Mesothelial cell of epicardium (in vitro differentiated cells): ENCODE results near the gene PLEKHG5. TPM values are rescaled to one million over a fixed set of nuclear protein-coding genes. Genes with fewer than 3 reads are reported as not detected.

Experiments
- DNase-seq, 2 experiments: peaks; one replicate each; pipeline ENCODE4 v3.0.0; 2021; ENCODE audit warnings: low spot score in 2 of 2; ENCODE audit not compliant: unreplicated experiment in 2 of 2
- H3K27ac Mint-ChIP-seq: 2 replicates; pipeline ENCODE4 v1.8.0; 2021; ENCODE audit warnings: mixed read lengths
- H3K27me3 Mint-ChIP-seq: 2 replicates; pipeline ENCODE4 v1.8.0; 2021; ENCODE audit warnings: low read depth, mixed read lengths
- H3K36me3 Mint-ChIP-seq: 2 replicates; pipeline ENCODE4 v1.8.0; 2021; ENCODE audit warnings: mixed read lengths
- H3K4me1 Mint-ChIP-seq: 2 replicates; pipeline ENCODE4 v1.8.0; 2021; ENCODE audit warnings: mixed read lengths
- H3K4me3 Mint-ChIP-seq: 2 replicates; pipeline ENCODE4 v1.8.0; 2021; ENCODE audit warnings: mild to moderate bottlenecking, moderate library complexity, mixed read lengths
- H3K9me3 Mint-ChIP-seq: 2 replicates; pipeline ENCODE4 v1.8.0; 2021; ENCODE audit warnings: mixed read lengths
- CTCF ChIP-seq: fragments of 200-600 bp; sonication (generic); IDR thresholded peaks from one replicate; pipeline ENCODE4 v1.5.0; 2021; ENCODE audit warnings: antibody characterized with exemption; ENCODE audit not compliant: unreplicated experiment
- total RNA-seq: library from RNA; stranded (reverse); gene quantifications from 3 replicates; pipeline ENCODE4 v1.2.1, GENCODE V29; 2021

Gene PLEKHG5
- total RNA-seq, 1 donor from 2014 or later: 51.2 TPM

GRCh38 chr1:6531996-6532395 lies 40.5 kb upstream of the PLEKHG5 start:
- peaks cover 39% of the 10 kb centered on the region for H3K36me3 Mint-ChIP-seq
- H3K4me1 Mint-ChIP-seq: no peaks in the 10 kb centered on the region
- no peak overlapping the region for H3K4me3 Mint-ChIP-seq
- no peak overlapping the region for H3K27ac Mint-ChIP-seq
- DNase-seq: no peak
- H3K27me3 Mint-ChIP-seq: no peaks in the 10 kb centered on the region
- no peaks in the 10 kb centered on the region for H3K9me3 Mint-ChIP-seq
- TF ChIP-seq CTCF: no peak

- Mint-ChIP-seq H3K27ac (no peak overlapping the region), H3K4me1 (no peaks in the 10 kb centered on the region), H3K9me3 (no peaks in the 10 kb centered on the region), H3K4me3 (no peak overlapping the region), H3K36me3 (peaks cover 49% of the 10 kb centered on the region), H3K27me3 (no peaks in the 10 kb centered on the region)
- no peak for TF ChIP-seq CTCF
- no peak for DNase-seq
Measured at GRCh38 chr1:6530504-6531160, 39.2 kb upstream of the PLEKHG5 start.

- no peak for DNase-seq
- no peak for TF ChIP-seq CTCF
- Mint-ChIP-seq H3K9me3 (no peaks in the 10 kb centered on the region), H3K27me3 (no peaks in the 10 kb centered on the region), H3K27ac (no peak overlapping the region), H3K4me3 (no peak overlapping the region), H3K4me1 (no peaks in the 10 kb centered on the region), H3K36me3 (peaks cover 45% of the 10 kb centered on the region)
Measured at GRCh38 chr1:6528492-6528891, 37.0 kb upstream of the PLEKHG5 start.

GRCh38 chr1:6526316-6526715 lies 34.8 kb upstream of the PLEKHG5 start:
- Mint-ChIP-seq H3K36me3 (peaks cover 32% of the 10 kb centered on the region), H3K4me1 (no peaks in the 10 kb centered on the region), H3K4me3 (no peak overlapping the region), H3K27me3 (no peaks in the 10 kb centered on the region), H3K9me3 (no peaks in the 10 kb centered on the region), H3K27ac (no peak overlapping the region)
- no peak for TF ChIP-seq CTCF
- no peak for DNase-seq

- no peak for TF ChIP-seq CTCF
- Mint-ChIP-seq H3K36me3 (peaks cover 25% of the 10 kb centered on the region), H3K4me3 (no peak overlapping the region), H3K27ac (no peak overlapping the region), H3K27me3 (no peaks in the 10 kb centered on the region), H3K4me1 (peaks cover 18% of the 10 kb centered on the region), H3K9me3 (no peaks in the 10 kb centered on the region)
- no peak for DNase-seq
Measured at GRCh38 chr1:6523566-6523965, 32.1 kb upstream of the PLEKHG5 start.

GRCh38 chr1:6521536-6521935 lies 30.1 kb upstream of the PLEKHG5 start:
- no peak for TF ChIP-seq CTCF
- Mint-ChIP-seq H3K27ac (peak overlapping the region; percentile 87), H3K27me3 (no peaks in the 10 kb centered on the region), H3K9me3 (no peaks in the 10 kb centered on the region), H3K36me3 (peaks cover 14% of the 10 kb centered on the region), H3K4me1 (peaks cover 24% of the 10 kb centered on the region), H3K4me3 (no peak overlapping the region)
- DNase-seq: no peak
